ENCODE results near the gene FAAP100.
A peak's percentile ranks its signal among the peaks of the same experiment; 100 is the strongest.

Gene FAAP100

GRCh38 chr17:81553018-81553615 lies 964 bp upstream of the FAAP100 start:
- DNase-seq, result peak; percentile 42 to 74

DNA sequence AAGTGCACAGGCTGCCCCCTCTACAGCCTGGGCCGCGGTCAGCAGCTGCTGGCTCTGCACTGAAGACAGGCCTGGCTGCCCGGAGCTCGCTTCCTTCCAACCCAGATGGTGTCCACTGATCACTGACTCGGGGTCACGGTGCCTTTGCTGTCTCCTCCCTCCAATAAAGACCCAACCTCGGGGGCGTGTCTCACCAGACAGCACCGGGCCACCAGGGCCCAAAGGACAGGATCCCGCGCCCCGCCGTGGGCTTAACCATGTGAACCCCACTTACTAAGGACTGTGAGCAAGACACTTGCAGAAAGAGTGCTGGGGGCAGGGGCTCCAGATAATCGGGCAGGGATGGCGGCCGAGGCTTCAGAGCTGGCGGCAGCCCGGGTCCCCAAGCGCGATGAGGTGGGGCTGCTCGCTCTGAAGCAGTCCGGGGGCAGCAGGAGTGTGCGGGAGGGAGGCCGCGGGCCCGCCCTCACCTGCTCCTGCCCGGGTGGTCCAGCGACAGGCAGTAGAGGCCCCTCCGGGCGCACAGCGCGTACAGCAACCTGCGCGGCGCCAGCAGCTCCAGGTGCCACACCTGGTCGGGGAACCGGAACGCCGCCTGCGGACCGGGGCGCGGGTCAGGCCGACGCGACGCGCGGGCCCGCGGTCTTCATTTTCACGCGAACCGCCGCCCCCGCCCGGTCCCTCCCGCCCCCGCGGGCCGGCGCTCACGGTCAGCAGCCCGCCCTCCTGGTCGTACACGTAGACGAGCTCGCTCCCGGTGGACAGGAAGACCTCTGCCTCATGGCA lies 502 bp downstream of the FAAP100 start:
- no peak for DNase-seq

- no peak for DNase-seq
These were observed 1.2 kb downstream of the FAAP100 start for GRCh38 chr17:81550830-81551457.

- no peak for DNase-seq
These were observed 1.9 kb downstream of the FAAP100 start for GRCh38 chr17:81550285-81550684.

GRCh38 chr17:81549826-81550225 lies 2.3 kb downstream of the FAAP100 start:
- no peak for DNase-seq

DNA sequence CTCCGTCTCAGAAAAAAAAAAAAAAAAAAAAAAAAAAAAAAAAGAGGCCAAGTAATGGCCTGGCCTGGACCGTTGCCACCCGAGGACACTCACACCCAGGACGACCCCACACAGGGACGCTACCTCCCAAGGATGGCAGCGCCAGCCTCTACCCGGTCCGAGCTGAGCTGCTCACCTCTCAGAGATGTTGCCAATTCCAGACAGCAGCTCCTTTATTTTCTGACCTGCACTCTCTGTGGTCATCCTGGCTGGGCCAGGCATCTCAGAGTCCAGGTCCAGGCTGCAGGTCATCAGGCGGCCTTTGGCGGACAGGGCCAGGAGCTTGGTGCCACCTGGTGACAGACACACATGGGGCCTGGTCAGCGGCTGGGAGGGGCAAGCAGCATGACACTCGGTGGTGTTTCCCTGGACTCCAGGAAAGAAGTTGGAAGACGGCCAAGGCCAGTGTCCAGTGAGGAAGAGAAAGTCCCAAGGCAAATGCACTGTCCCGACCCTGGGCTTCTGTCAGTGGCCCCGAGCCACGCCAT lies 3.1 kb downstream of the FAAP100 start:
- DNase-seq, result no peak

DNA sequence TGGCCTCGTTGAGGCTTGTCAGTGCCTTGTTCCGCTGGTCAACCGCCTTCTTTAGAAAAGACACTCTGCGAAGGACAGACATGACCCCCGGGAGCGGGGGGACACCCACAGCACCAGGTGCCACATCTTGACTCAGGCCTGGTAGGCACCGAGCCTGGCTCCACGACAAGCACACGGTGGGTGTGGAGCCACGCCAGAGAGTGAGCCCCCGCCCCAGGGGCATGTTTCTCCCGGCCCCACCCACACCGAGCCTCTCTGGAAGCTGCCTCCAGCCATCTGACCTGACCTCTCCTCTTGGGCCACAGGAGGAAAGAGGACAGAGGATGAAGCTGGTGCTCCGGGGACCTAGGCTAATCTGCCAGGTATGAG lies 4.6 kb downstream of the FAAP100 start:
- no peak for DNase-seq

GRCh38 chr17:81546906-81547613 lies 5.1 kb downstream of the FAAP100 start:
- no peak for DNase-seq

- DNase-seq, result no peak
These were observed 6.8 kb downstream of the FAAP100 start for GRCh38 chr17:81545160-81545949.

DNA sequence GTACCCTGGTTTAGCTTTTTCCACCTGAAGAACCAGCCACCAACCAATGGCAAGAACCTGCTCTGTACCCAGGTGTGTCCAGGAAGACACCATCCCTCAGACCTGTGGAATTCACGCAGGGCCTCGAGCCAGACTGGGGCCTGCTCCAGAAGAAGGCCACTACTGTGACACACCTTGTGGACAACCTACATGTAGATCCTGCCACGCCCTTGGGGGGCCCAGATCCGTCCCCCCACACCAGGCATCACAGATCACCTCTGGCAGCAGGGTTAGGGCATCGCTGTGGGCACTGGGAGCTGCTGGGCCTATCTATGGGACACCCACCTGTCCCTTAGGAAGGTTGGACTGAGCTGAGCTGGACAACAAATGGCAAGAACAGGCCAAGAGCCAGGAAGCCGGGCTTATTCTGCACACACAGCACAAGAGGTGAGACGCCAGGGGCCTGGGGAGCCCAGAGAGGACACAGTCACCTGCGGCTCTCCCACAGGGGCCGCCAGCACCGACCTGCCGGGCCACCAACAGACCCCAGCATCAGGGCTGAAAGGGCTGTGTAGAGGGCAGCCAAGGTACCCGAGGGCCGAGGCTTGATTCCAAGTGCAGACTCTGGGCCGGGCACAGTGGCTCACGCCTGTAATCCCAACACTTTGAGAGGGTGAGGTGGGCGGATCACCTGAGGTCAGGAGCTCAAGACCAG lies 7.7 kb downstream of the FAAP100 start:
- DNase-seq, result no peak

GRCh38 chr17:81543756-81544155 lies 8.4 kb downstream of the FAAP100 start:
- DNase-seq, result no peak

DNA sequence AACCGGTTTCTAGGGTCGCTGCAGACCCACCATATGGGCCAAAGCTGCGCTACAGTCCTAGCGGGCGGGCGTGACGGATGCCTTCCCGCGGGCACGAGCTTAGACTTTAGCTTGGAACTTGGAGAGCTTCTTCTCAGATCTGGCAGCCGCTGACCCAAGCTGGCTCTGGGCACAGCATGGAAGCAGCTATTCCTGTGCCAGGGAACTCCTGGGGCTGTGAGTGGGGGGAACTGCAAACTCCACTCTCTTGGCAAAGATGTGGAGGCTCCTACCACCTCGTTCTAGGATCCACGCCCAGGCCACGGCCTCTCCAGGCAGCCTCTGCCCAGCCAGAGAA lies 8.8 kb downstream of the FAAP100 start:
- DNase-seq, result peak; percentile 34 to 82

DNA sequence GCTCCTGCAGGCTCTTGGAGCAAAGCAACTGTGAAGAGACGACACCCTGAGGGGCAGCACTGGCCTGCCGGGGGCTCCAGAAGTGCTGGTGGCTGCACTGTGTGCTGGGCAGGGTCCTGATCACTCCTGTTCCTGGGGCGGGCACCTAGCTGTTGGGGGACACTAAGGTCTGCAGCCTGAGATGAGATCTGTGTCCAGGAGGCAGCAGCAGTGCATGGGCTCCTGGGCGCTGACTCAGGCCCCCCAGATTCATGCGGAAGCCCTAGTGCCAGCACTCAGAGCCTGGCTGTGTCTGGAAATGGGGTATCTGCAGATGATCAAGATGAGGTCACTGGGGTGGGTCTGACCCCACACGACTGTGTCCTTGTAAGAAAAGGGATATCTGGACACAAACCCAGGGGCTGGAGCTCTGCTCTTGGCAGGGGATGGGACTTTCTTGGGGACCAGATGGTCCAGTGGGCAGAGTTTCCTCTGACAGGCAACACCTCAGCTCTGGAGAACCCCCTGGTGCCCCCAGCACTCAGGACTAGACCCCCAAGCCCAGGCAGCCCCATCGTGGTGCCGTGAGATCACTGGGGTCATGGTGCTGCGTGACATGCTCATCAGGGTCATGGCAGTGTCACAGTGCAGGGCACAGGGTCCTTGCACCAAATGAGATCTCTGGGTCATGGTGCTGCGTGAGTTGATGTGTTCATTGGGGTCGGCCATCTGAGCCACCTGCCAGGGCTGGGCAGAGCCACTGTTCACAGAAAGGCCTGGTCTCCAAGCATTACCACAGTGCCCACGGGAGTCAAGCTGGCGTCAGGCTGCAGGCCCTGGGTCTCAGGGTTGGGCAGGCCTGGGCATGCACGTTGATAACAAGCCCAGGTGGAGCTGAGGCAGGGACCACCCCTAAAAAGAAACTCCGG lies 9.5 kb downstream of the FAAP100 start:
- no peak for DNase-seq

GRCh38 chr17:81541123-81541522 lies 11.0 kb downstream of the FAAP100 start:
- DNase-seq, result no peak

GRCh38 chr17:81540676-81541027 lies 11.5 kb downstream of the FAAP100 start:
- DNase-seq, result no peak

- DNase-seq, result no peak
These were observed 12.0 kb downstream of the FAAP100 start for GRCh38 chr17:81539961-81540675.

DNA sequence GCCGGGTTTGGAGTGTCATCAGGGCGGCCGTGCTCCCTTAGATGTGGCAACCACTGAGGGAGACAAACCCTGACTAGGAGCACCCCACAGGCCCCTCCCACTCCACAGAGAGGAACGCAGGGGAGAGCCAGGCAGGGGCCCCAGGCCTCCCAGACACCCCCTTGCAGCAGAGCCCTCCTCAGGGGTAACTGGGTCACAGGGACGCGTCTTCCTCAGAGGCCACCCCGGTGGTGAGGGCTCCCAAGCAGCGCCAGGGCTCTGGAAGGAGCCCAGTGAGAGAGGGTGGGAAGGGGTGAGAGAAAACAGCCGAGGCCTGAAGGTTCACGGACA lies 12.6 kb downstream of the FAAP100 start:
- no peak for DNase-seq

- DNase-seq, result no peak
These were observed 13.2 kb downstream of the FAAP100 start for GRCh38 chr17:81538651-81539570.

GRCh38 chr17:81537856-81538555 lies 14.1 kb downstream of the FAAP100 start:
- no peak for DNase-seq
